Mesenchymal stem cell (in vitro differentiated cells and primary cell): Measurements from ENCODE around the gene FOXP1.

ENCODE experiments used
- DNase-seq: peaks from one replicate; pipeline ENCODE4 v3.0.0-alpha.2; 2013
- H2AFZ ChIP-seq: one replicate; pipeline ENCODE4 v1.6.1; 2013; ENCODE audit warnings: low read depth, mild to moderate bottlenecking, control low read depth, inconsistent platforms, low read length, moderate library complexity
- H2AK5ac ChIP-seq: 2 replicates; pipeline ENCODE4 v1.6.1; 2013; ENCODE audit warnings: low read length, moderate library complexity, mild to moderate bottlenecking, inconsistent platforms; ENCODE audit not compliant: severe bottlenecking
- H2BK120ac ChIP-seq: one replicate; pipeline ENCODE4 v1.6.1; 2013; ENCODE audit warnings: low read depth, mild to moderate bottlenecking, inconsistent platforms, low read length, moderate library complexity
- H2BK12ac ChIP-seq, 2 experiments: one replicate each; pipeline ENCODE4 v1.6.1; 2013; ENCODE audit warnings: inconsistent platforms in 2 of 2, low read length in 2 of 2, mild to moderate bottlenecking in 2 of 2, moderate library complexity in 2 of 2, control low read depth in 1 of 2
- H2BK15ac ChIP-seq: one replicate; pipeline ENCODE4 v1.6.1; 2013; ENCODE audit warnings: mild to moderate bottlenecking, low read depth, inconsistent platforms; ENCODE audit not compliant: poor library complexity, severe bottlenecking
- H2BK5ac ChIP-seq: 2 replicates; pipeline ENCODE4 v1.6.1; 2013; ENCODE audit warnings: low read depth, mild to moderate bottlenecking, low read length, control low read depth, inconsistent platforms; ENCODE audit not compliant: poor library complexity, severe bottlenecking
- H3K14ac ChIP-seq, 2 experiments: one replicate each; pipeline ENCODE4 v1.6.1; 2013; ENCODE audit warnings: inconsistent platforms in 2 of 2, low read length in 2 of 2, control low read depth in 1 of 2, mild to moderate bottlenecking in 1 of 2, moderate library complexity in 1 of 2
- H3K18ac ChIP-seq, 2 experiments: one replicate each; pipeline ENCODE4 v1.6.1; 2013; ENCODE audit warnings: inconsistent platforms in 2 of 2, low read length in 2 of 2, control low read depth in 1 of 2, low read depth in 1 of 2, mild to moderate bottlenecking in 1 of 2
- H3K23ac ChIP-seq, 2 experiments: one replicate each; pipeline ENCODE4 v1.6.1; 2013; ENCODE audit warnings: inconsistent platforms in 2 of 2, low read length in 2 of 2, mild to moderate bottlenecking in 2 of 2, moderate library complexity in 2 of 2, control low read depth in 1 of 2
- H3K27ac ChIP-seq: 2 replicates; pipeline ENCODE4 v1.5.1; 2013; ENCODE audit warnings: mild to moderate bottlenecking, moderate library complexity, low read length, control low read depth, inconsistent platforms; ENCODE audit not compliant: poor library complexity, severe bottlenecking
- H3K27me3 ChIP-seq, 2 experiments: 2 replicates each; pipeline versions ENCODE4 v1.6.1 to v1.7.0; 2013; ENCODE audit warnings: low read length in 2 of 2, mild to moderate bottlenecking in 2 of 2, moderate library complexity in 2 of 2, control low read depth in 1 of 2, inconsistent platforms in 1 of 2; ENCODE audit not compliant: control insufficient read depth in 1 of 2, insufficient read depth in 1 of 2
- H3K36me3 ChIP-seq, 2 experiments: 2 replicates each; pipeline versions ENCODE4 v1.6.1 to v1.7.0; 2013; ENCODE audit warnings: low read length in 2 of 2, control low read depth in 1 of 2, inconsistent platforms in 1 of 2, low read depth in 1 of 2, mild to moderate bottlenecking in 1 of 2; ENCODE audit not compliant: insufficient read depth in 2 of 2, control insufficient read depth in 1 of 2
- H3K4ac ChIP-seq, 2 experiments: one replicate each; pipeline ENCODE4 v1.6.1; 2013; ENCODE audit warnings: inconsistent platforms in 2 of 2, low read length in 2 of 2, mild to moderate bottlenecking in 2 of 2, moderate library complexity in 2 of 2, control low read depth in 1 of 2, low read depth in 1 of 2
- H3K4me1 ChIP-seq: 2 replicates; pipeline ENCODE4 v1.6.1; 2013; ENCODE audit warnings: low read depth, low read length, control low read depth; ENCODE audit not compliant: control insufficient read depth, insufficient read depth
- H3K4me2 ChIP-seq: 2 replicates; pipeline ENCODE4 v1.6.1; 2013; ENCODE audit warnings: low read length, mild to moderate bottlenecking, inconsistent platforms; ENCODE audit not compliant: poor library complexity, severe bottlenecking
- H3K4me3 ChIP-seq, 2 experiments: 2 replicates each; pipeline versions ENCODE4 v1.5.1 to v1.7.0; 2013; ENCODE audit warnings: low read length in 2 of 2, mild to moderate bottlenecking in 2 of 2, control low read depth in 1 of 2, low read depth in 1 of 2; ENCODE audit not compliant: insufficient read depth in 1 of 2
- H3K79me1 ChIP-seq: replicated peaks from 2 replicates; pipeline ENCODE4 v1.6.1; 2013; ENCODE audit warnings: mild to moderate bottlenecking, control low read depth, low read length, inconsistent platforms; ENCODE audit not compliant: poor library complexity, severe bottlenecking
- H3K9ac ChIP-seq: 2 replicates; pipeline ENCODE4 v1.7.0; 2013; ENCODE audit warnings: mild to moderate bottlenecking, low read length, moderate library complexity
- H3K9me3 ChIP-seq: 2 replicates; pipeline ENCODE4 v1.7.0; 2013; ENCODE audit warnings: mild to moderate bottlenecking, low read length; ENCODE audit not compliant: control insufficient read depth
- H4K8ac ChIP-seq: one replicate; pipeline ENCODE4 v1.6.1; 2013; ENCODE audit warnings: inconsistent platforms, mild to moderate bottlenecking, low read length, moderate library complexity
- H4K91ac ChIP-seq: one replicate; pipeline ENCODE4 v1.6.1; 2013; ENCODE audit warnings: mild to moderate bottlenecking, low read length, inconsistent platforms
- WGBS: methylation state at CpG from one replicate; pipeline ENCODE4 v1.1.7; 2013; ENCODE audit warnings: mixed read lengths; 5-methylcytosine and 5-hydroxymethylcytosine counted together

The FOXP1 gene

GRCh38 chr3:71524672-71525071 is 58.9 kb downstream of the FOXP1 start:
- Histone ChIP-seq H3K9ac (no peak overlapping the region), H3K4me2 (no peak overlapping the region), H3K27ac (no peak overlapping the region), H3K9me3 (no peaks in the 10 kb centered on the region), H3K18ac (no peak overlapping the region), H3K14ac (peak overlapping the region in 1 of 2 experiments; percentile 15), H2BK12ac (no peak overlapping the region), H2AFZ (no peak overlapping the region), H3K36me3 (peaks cover 0 to 3% of the 10 kb centered on the region in 2 experiments), H2BK15ac (no peak overlapping the region), H3K4me1 (peaks cover 19% of the 10 kb centered on the region), H3K79me1 (peaks cover 12% of the 10 kb centered on the region), H3K23ac (no peak overlapping the region), H3K4me3 (no peak overlapping the region), H2BK5ac (peak overlapping the region; percentile 60), H4K8ac (no peak overlapping the region), H3K27me3 (no peaks in the 10 kb centered on the region), H2BK120ac (no peak overlapping the region), H4K91ac (no peak overlapping the region), H2AK5ac (peak overlapping the region; percentile 91), H3K4ac (no peak overlapping the region)
- 28% methylated on average over 7 of the region's 7 CpGs for WGBS
- DNase-seq, result no peak

DNA sequence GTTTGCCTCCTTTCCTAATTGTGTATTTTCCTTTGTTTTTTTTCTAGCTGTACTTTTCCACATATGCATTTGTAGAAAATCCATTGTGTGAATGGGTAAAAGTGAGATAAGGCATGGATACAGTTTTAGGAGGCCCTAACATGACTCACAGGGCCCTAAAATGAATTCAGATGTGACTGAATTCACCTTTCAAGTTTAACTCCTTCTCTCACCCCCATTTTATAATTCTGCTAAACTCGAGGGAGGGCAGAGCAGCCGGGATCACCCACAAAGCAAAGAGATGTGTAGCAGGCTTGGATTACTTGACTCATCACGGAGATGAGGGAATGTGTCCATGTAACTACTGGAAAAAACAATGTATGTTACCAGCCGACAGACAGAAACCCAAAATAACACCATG is 59.9 kb downstream of the FOXP1 start:
- no peak overlapping the region for H2AFZ ChIP-seq
- no peak overlapping the region for H2BK120ac ChIP-seq
- H3K18ac ChIP-seq, result no peak overlapping the region
- peaks cover 12% of the 10 kb centered on the region for H3K79me1 ChIP-seq
- no peak for DNase-seq
- no peak overlapping the region for H3K4me3 ChIP-seq
- H3K23ac ChIP-seq, result no peak overlapping the region
- no peaks in the 10 kb centered on the region for H3K27me3 ChIP-seq
- H3K9ac ChIP-seq, result no peak overlapping the region
- H2BK5ac ChIP-seq, result no peak overlapping the region
- no peak overlapping the region for H3K4ac ChIP-seq
- no peak overlapping the region for H2BK12ac ChIP-seq
- H3K4me1 ChIP-seq, result peaks cover 15% of the 10 kb centered on the region
- no peak overlapping the region for H4K91ac ChIP-seq
- no peak overlapping the region for H3K4me2 ChIP-seq
- peak overlapping the region; percentile 61 for H2AK5ac ChIP-seq
- no peak overlapping the region for H3K14ac ChIP-seq
- peak overlapping the region; percentile 35 for H3K27ac ChIP-seq
- no peak overlapping the region for H2BK15ac ChIP-seq
- no peaks in the 10 kb centered on the region for H3K9me3 ChIP-seq
- 95% methylated on average over 4 of the region's 4 CpGs for WGBS
- no peaks in the 10 kb centered on the region for H3K36me3 ChIP-seq
- no peak overlapping the region for H4K8ac ChIP-seq

- Histone ChIP-seq H3K14ac (no peak overlapping the region), H3K9ac (no peak overlapping the region), H2BK120ac (no peak overlapping the region), H3K18ac (no peak overlapping the region), H3K36me3 (no peaks in the 10 kb centered on the region), H2BK15ac (no peak overlapping the region), H3K4ac (no peak overlapping the region), H2AFZ (no peak overlapping the region), H3K79me1 (peaks cover 12% of the 10 kb centered on the region), H3K9me3 (no peaks in the 10 kb centered on the region), H4K8ac (no peak overlapping the region), H3K4me3 (no peak overlapping the region), H3K4me2 (no peak overlapping the region), H2AK5ac (peak overlapping the region; percentile 87), H3K27me3 (no peaks in the 10 kb centered on the region), H4K91ac (no peak overlapping the region), H3K23ac (no peak overlapping the region), H2BK5ac (no peak overlapping the region), H3K4me1 (peaks cover 15% of the 10 kb centered on the region), H3K27ac (no peak overlapping the region), H2BK12ac (no peak overlapping the region)
- DNase-seq, result no peak
- 79% methylated on average over 7 of the region's 7 CpGs for WGBS
Observed at GRCh38 chr3:71521940-71522876, 61.3 kb downstream of the FOXP1 start.

DNA sequence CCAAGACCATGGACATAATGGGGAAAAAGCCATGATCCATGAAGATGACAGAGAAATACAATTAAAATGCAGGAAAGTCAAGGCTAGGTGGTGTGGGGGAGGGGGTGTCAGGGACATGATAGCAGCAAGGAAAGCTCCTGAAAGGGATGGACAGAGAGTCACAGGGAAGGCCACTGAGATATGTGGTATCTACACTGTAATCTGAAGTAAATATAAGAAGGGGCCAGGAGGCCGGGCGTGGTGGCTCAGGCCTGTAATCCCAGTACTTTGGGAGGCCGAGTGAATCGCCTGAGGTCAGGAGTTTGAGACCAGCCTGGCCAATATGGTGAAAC is 62.5 kb downstream of the FOXP1 start:
- no peak overlapping the region for H3K4ac ChIP-seq
- H3K9ac ChIP-seq, result no peak overlapping the region
- H2BK5ac ChIP-seq, result peak overlapping the region; percentile 76
- no peaks in the 10 kb centered on the region for H3K36me3 ChIP-seq
- H2AFZ ChIP-seq, result no peak overlapping the region
- no peak overlapping the region for H3K4me3 ChIP-seq
- peak overlapping the region; percentile 100 for H3K27ac ChIP-seq
- H3K9me3 ChIP-seq, result no peaks in the 10 kb centered on the region
- WGBS, result 88% methylated on average over 4 of the region's 4 CpGs
- peaks cover 12% of the 10 kb centered on the region for H3K79me1 ChIP-seq
- H3K27me3 ChIP-seq, result no peaks in the 10 kb centered on the region
- no peak overlapping the region for H3K18ac ChIP-seq
- no peak overlapping the region for H4K8ac ChIP-seq
- H3K4me1 ChIP-seq, result peaks cover 14% of the 10 kb centered on the region
- no peak for DNase-seq
- H2AK5ac ChIP-seq, result peak overlapping the region; percentile 100
- no peak overlapping the region for H2BK12ac ChIP-seq
- H2BK15ac ChIP-seq, result no peak overlapping the region
- H3K4me2 ChIP-seq, result no peak overlapping the region
- H2BK120ac ChIP-seq, result no peak overlapping the region
- H4K91ac ChIP-seq, result no peak overlapping the region
- no peak overlapping the region for H3K14ac ChIP-seq
- H3K23ac ChIP-seq, result no peak overlapping the region
